Spleen (tissue), 7 donors: ENCODE measurements around the gene ADGRG3.

Experiments used
- POLR2A ChIP-seq, 3 donors: fragments of 450-650 bp; IDR thresholded peaks; one replicate each; pipeline ENCODE4 v1.5.1; 2017; ENCODE audit warnings: antibody characterized with exemption in 3 of 3, mild to moderate bottlenecking in 1 of 3
- TF ChIP-seq, protein P1 (sequence below), 11 experiments: fragments of 200-600 bp in 7 of 11; fragments of 450-650 bp in 4 of 11; sonication (generic) in 4 of 11; IDR thresholded peaks in 8 of 11; conservative IDR thresholded peaks in 3 of 11; 1 replicate in 7 of 11; 2 replicates in 4 of 11; pipeline versions ENCODE4 v1.4.0 to v1.8.0; 2016 to 2021; ENCODE audit warnings: antibody characterized with exemption in 11 of 11, inconsistent platforms in 4 of 11, mild to moderate bottlenecking in 1 of 11
- donor health status: DM: no; HTN: no; CAD: no; lungs with moderate emphysema.
- donor health status: DM: no; HTN: no; CAD: no.
- donor health status: DM: no; HTN: no; CAD: no.

DNA sequence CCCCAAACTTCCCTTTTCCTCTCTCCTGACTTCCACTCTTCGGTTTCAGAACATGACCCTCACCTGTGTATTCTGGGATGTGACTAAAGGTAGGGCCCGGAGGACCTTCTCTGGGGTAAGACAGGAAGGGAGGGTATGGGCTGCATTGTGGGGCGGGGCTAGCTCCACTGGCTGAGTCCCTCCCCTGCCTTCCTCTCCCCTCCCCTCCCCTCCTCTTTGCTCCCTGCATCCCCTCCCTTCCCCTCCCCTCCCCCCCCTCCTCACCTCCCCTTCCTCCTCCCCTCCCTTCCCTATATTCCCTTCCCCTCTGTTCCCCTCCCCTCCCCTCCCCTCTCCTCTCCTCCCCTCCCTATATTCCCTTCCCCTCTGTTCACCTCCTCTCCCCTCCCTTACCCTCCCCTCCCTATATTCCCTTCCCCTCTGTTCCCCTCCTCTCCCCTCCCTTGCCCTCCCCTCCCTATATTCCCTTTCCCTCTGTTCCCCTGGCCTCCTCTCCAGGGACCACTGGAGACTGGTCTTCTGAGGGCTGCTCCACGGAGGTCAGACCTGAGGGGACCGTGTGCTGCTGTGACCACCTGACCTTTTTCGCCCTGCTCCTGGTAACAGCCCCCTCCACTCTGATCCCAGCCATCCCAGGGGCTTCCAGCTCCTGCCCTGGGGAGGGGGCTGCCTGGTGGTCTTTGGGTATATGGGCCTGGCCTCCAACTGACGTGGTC, 11.8 kb downstream of the ADGRG3 start:
- TF ChIP-seq, protein P1, sequence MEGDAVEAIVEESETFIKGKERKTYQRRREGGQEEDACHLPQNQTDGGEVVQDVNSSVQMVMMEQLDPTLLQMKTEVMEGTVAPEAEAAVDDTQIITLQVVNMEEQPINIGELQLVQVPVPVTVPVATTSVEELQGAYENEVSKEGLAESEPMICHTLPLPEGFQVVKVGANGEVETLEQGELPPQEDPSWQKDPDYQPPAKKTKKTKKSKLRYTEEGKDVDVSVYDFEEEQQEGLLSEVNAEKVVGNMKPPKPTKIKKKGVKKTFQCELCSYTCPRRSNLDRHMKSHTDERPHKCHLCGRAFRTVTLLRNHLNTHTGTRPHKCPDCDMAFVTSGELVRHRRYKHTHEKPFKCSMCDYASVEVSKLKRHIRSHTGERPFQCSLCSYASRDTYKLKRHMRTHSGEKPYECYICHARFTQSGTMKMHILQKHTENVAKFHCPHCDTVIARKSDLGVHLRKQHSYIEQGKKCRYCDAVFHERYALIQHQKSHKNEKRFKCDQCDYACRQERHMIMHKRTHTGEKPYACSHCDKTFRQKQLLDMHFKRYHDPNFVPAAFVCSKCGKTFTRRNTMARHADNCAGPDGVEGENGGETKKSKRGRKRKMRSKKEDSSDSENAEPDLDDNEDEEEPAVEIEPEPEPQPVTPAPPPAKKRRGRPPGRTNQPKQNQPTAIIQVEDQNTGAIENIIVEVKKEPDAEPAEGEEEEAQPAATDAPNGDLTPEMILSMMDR (IDR thresholded peaks at IDR 0.05 in 8 of 11, conservative IDR thresholded peaks at IDR 0.05 in 3 of 11): no peak
- no peak for TF ChIP-seq POLR2A (IDR thresholded peaks at IDR 0.05)
